Karpas-422 (cell line): ENCODE results near the gene GAK. TPM values are rescaled to one million over a fixed set of nuclear protein-coding genes. Genes with fewer than 3 reads are reported as not detected.

Experiments used
- DNase-seq: peaks from one replicate; pipeline ENCODE4 v3.0.0-alpha.2; 2015
- H2AFZ ChIP-seq: fragments of 200-600 bp; sonication (generic); 2 replicates; pipeline ENCODE4 v1.6.1; 2014; ENCODE audit warnings: antibody characterized with exemption, low read length, mixed read lengths
- H3K27ac ChIP-seq: fragments of 200-600 bp; sonication (generic); 2 replicates; pipeline ENCODE4 v1.5.1; 2014; ENCODE audit warnings: mild to moderate bottlenecking, low read length, moderate library complexity
- H3K27me3 ChIP-seq: fragments of 200-600 bp; sonication (generic); 2 replicates; pipeline ENCODE4 v1.6.1; 2014; ENCODE audit warnings: low read length, mixed read lengths
- H3K36me3 ChIP-seq: fragments of 200-600 bp; sonication (generic); 2 replicates; pipeline ENCODE4 v1.6.1; 2014; ENCODE audit warnings: low read length, mixed read lengths; ENCODE audit not compliant: insufficient read depth
- H3K4me1 ChIP-seq: fragments of 200-600 bp; sonication (generic); 2 replicates; pipeline ENCODE4 v1.6.1; 2014; ENCODE audit warnings: mild to moderate bottlenecking, low read length, mixed read lengths
- H3K4me2 ChIP-seq: fragments of 200-600 bp; sonication (generic); 2 replicates; pipeline ENCODE4 v1.6.1; 2014; ENCODE audit warnings: low read length, low read depth, mild to moderate bottlenecking; ENCODE audit not compliant: poor library complexity, severe bottlenecking
- H3K4me3 ChIP-seq: fragments of 200-600 bp; sonication (generic); 2 replicates; pipeline ENCODE4 v1.5.1; 2014; ENCODE audit warnings: mild to moderate bottlenecking, antibody characterized with exemption, low read length, mixed read lengths
- H3K79me2 ChIP-seq: fragments of 200-600 bp; sonication (generic); 2 replicates; pipeline ENCODE4 v1.6.1; 2014; ENCODE audit warnings: mild to moderate bottlenecking, low read length, mixed read lengths
- H3K9ac ChIP-seq: fragments of 200-600 bp; sonication (generic); 2 replicates; pipeline ENCODE4 v1.6.0; 2014; ENCODE audit warnings: low read length
- H3K9me2 ChIP-seq: fragments of 200-600 bp; sonication (generic), shearing (Covaris generic); replicated peaks from 2 replicates; pipeline ENCODE4 v1.6.0; 2014; ENCODE audit warnings: mild to moderate bottlenecking, low read length, moderate library complexity; ENCODE audit not compliant: insufficient read depth
- H3K9me3 ChIP-seq: fragments of 300-700, 200-600 bp; sonication (generic); 2 replicates; pipeline ENCODE4 v1.6.1; 2014; ENCODE audit warnings: low read length, mixed read lengths
- H4K20me1 ChIP-seq: fragments of 200-600 bp; sonication (generic); 2 replicates; pipeline ENCODE4 v1.6.1; 2014; ENCODE audit warnings: mild to moderate bottlenecking, antibody characterized with exemption, low read length, low read depth; ENCODE audit not compliant: insufficient read depth
- total RNA-seq: library from RNA; depleted of rRNA; stranded (reverse); fragments of >200 nt; shearing (Covaris generic); gene quantifications from 2 replicates; pipeline ENCODE4 v1.2.3, GENCODE V29; 2014; ENCODE audit warnings: low replicate concordance

Gene GAK
- total RNA-seq, 1 experiment from 2014 or later: 48.8 TPM

DNA sequence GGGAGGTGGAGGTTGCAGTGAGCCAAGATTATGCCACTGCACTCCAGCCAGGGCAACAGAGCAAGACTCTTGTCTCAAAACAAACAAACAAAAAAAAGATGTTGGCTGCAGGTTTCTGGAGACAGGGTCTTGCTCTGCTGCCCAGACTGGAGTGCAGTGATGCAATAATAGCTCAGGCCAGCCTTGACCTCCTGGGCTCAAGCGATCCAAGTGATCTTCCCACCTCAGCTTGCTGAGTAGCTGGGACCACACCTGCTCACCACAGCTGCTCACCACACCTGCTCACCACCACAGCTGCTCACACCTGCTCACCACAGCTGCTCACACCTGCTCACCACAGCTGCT, 76.3 kb downstream of the GAK start:
- H3K36me3 ChIP-seq: peaks cover 39% of the 10 kb centered on the region
- H3K4me3 ChIP-seq: no peak overlapping the region

DNA sequence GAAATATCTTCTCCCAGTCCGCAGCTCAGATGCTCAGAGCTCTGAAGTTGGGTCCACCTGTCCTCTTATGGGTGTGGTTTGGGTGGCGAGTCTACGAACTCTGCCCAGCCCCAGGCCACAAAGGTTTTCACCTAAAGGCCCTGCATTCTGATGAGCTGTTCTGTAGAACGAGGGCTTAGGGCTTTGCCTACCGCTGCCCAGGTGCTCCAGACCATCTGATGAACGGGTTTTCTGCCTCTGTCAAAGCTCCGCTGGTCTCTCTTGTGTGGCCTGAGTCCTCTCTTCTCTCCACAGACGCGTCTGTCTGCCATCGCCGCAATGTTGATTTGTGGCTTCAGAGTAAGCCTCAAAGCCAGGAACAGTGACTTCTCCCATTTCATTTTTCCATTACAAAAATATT, 77.8 kb downstream of the GAK start:
- Histone ChIP-seq H3K4me2 (no peak overlapping the region), H3K79me2 (no peaks in the 10 kb centered on the region), H3K36me3 (peaks cover 26% of the 10 kb centered on the region), H3K9me3 (peaks cover 5% of the 10 kb centered on the region; the same call in 1 of the 2 replicates), H4K20me1 (no peaks in the 10 kb centered on the region), H3K4me3 (no peak overlapping the region), H2AFZ (no peak overlapping the region), H3K9ac (no peak overlapping the region), H3K27ac (no peak overlapping the region), H3K4me1 (no peaks in the 10 kb centered on the region), H3K9me2 (no peaks in the 10 kb centered on the region), H3K27me3 (no peaks in the 10 kb centered on the region)
- no peak for DNase-seq

More for the DNA sequence above, 76.3 kb downstream of the GAK start:
- Histone ChIP-seq H3K4me1 (no peaks in the 10 kb centered on the region), H3K79me2 (no peaks in the 10 kb centered on the region), H3K9me3 (peaks cover 5% of the 10 kb centered on the region; the same call in 1 of the 2 replicates), H2AFZ (no peak overlapping the region), H3K27ac (no peak overlapping the region), H3K9ac (no peak overlapping the region), H3K9me2 (no peaks in the 10 kb centered on the region), H3K27me3 (no peaks in the 10 kb centered on the region), H4K20me1 (no peaks in the 10 kb centered on the region), H3K4me2 (no peak overlapping the region)
- no peak for DNase-seq

DNA sequence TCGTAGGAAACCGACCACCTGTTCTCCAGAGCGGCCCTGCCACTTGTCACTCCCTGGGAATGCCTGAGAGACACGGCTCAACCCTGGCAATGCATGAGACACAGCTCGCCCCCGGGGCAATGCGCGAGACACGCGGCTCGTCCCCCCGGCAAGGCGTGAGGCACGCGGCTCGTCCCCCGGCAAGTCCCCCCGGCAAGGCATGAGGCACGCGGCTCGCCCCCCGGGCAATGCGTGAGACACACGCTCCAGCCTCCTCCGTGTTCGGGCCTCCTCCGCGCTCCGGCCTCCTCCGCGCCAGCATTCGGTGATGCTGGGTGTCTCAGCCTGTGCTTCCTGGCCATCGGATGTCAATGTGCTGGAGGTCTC, 78.7 kb downstream of the GAK start:
- no peak overlapping the region for H2AFZ ChIP-seq
- no peak overlapping the region for H3K4me3 ChIP-seq
- H3K9me3 ChIP-seq: peaks cover 5% of the 10 kb centered on the region; the same call in 1 of the 2 replicates
- H3K9ac ChIP-seq: no peak overlapping the region
- no peaks in the 10 kb centered on the region for H3K4me1 ChIP-seq
- no peaks in the 10 kb centered on the region for H3K27me3 ChIP-seq
- H4K20me1 ChIP-seq: no peaks in the 10 kb centered on the region
- no peak overlapping the region for H3K4me2 ChIP-seq
- H3K36me3 ChIP-seq: peaks cover 16% of the 10 kb centered on the region
- no peak overlapping the region for H3K27ac ChIP-seq
- H3K79me2 ChIP-seq: no peaks in the 10 kb centered on the region
- DNase-seq: no peak
- no peaks in the 10 kb centered on the region for H3K9me2 ChIP-seq

DNA sequence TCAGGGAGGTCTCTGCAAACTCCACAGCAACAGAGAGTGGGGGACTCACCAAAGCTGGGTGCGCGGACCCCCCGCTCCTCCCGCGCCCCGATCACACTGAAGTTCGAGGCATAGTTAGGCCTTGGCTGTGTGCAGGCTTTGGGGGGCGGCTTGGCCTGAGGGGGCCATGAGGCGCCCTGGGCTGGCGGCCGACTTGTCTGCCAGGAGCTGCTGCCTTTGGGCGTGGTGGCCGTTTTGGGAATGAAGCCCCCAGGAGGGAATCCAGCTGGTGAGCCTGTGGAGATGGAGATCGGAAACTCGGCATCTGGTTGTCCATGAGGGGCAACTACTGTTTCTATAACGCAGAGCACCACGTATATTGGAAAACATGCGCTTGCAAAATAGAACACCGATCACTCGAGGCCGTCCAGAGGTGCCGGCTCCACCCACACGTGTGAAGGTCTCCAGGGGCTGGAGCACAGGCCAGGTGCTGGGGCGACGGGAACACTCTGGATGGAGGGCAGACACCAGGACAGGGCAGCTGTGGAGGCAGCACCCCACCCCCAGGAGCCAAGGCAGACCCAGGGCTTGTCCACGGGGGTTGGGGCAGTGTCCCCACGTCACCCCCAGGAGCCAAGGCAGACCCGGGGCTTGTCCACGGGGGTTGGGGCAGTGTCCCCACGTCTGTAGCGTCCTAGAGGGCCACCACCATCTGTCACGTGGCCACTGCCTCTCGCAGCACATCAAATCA, 80.2 kb downstream of the GAK start:
- Histone ChIP-seq H3K27me3 (no peaks in the 10 kb centered on the region), H3K9me3 (no peaks in the 10 kb centered on the region; the same call in 1 of the 2 replicates), H3K4me2 (no peak overlapping the region), H3K79me2 (no peaks in the 10 kb centered on the region), H3K9ac (no peak overlapping the region), H3K27ac (no peak overlapping the region), H4K20me1 (no peaks in the 10 kb centered on the region), H2AFZ (no peak overlapping the region), H3K4me3 (no peak overlapping the region), H3K4me1 (no peaks in the 10 kb centered on the region), H3K36me3 (peaks cover 8% of the 10 kb centered on the region; the same call in 1 of the 2 replicates), H3K9me2 (no peaks in the 10 kb centered on the region)
- no peak for DNase-seq

DNA sequence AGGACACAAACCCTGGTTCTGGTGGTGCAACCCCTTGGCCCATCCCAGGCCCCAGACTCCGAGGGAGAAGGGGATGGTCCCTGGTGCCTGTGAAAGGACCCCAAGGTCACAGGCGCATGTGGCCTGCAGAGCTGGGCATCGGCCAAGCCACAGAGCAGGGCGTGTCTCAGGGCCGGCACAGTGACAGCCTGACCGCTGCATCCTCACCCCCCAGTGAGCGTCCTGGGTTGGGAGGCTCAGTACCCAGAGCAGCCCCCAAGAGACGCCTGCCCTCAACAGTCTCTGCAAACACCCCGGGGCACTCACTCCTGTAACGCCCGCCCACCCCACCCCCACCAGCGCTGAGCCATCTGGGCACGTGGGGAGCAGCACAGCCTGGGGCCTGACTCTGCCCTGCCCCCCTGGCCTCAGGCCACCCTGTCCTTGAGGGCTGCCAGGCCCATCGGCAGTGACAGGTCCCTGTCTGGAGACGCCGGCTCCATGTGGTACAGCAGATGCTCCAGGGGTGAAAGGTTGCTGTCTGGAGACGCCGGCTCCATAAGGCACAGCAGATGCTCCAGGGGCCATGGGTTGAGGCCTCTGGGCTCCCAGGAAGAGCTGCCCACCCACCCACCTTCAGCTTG, 81.7 kb downstream of the GAK start:
- Histone ChIP-seq H4K20me1 (no peaks in the 10 kb centered on the region), H3K27ac (no peak overlapping the region), H2AFZ (no peak overlapping the region), H3K36me3 (peaks cover 11% of the 10 kb centered on the region; the same call in 1 of the 2 replicates), H3K9ac (no peak overlapping the region), H3K4me2 (no peak overlapping the region), H3K9me3 (no peaks in the 10 kb centered on the region), H3K4me3 (no peak overlapping the region), H3K4me1 (no peaks in the 10 kb centered on the region), H3K9me2 (no peaks in the 10 kb centered on the region), H3K79me2 (no peaks in the 10 kb centered on the region), H3K27me3 (no peaks in the 10 kb centered on the region)
- DNase-seq: no peak

DNA sequence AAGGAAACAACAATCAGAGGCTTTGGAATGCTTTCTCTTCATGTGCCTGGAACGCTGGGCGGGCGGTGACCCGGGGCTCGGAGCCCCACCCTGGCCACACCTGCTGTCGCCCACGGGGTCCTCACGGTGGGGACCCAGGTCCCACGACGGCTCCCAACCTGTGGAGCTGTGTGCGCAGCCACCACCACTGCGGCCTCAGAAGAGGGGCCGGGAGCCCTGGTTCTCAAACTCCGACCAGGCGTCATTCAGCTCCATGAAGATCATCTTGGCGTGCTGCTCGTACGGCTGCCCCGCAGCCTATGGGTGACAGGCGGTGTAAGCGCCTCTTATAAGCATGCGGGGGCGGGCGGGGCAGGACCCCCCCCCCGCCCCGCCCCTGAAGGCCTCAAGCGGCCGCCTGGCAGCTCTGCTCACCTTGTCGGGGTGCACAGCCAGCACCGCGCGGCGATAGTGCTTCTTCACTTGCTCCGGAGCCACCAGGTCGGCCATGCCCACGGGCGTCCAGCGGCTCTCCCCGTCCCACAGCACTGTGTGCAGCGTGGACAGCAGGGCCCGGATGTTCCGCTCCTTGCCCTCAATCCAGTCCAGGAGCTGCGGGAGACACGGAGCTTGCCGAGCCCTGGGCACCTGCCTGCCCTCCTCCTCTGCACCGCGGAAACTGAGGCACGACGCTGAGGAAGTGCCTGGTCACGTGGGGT, 82.5 kb downstream of the GAK start:
- Histone ChIP-seq H3K4me1 (no peaks in the 10 kb centered on the region), H3K79me2 (no peaks in the 10 kb centered on the region)

DNA sequence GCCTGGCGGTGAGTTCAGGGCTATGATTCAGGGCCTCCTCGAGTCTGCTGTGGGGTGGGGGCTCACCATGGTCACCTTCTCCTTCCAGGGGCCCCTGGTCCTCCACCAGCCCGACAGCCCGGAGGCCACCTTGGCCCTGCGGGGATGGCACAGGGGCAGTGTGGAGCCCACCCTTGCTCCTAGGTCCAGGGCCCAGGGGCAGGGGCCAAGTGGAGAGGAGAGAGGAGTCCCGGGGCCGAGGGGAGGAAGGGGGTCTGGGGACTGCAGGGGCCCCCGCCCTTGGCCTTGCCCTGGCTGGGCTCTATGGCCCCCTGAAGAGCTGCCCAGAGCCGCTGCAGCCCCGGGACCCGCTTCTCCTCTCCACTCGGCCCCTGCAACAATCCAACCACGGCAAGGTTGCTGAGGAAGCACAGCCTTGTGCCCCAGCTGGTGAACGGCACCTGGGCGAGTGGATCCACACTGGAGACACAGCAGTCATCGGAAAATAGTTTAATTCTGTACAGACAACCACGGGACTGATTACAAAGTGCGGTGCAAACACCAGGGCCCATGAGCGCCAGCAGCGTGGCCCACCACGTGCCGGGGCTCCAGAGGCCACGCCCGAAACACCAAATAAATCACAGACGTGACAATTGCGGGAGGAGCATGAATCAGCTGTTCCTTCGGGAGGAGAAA, 83.2 kb downstream of the GAK start:
- peaks cover 24% of the 10 kb centered on the region for H3K36me3 ChIP-seq
- no peaks in the 10 kb centered on the region for H3K27me3 ChIP-seq
- no peaks in the 10 kb centered on the region for H3K79me2 ChIP-seq
- H3K4me1 ChIP-seq: no peaks in the 10 kb centered on the region
- H3K9ac ChIP-seq: no peak overlapping the region
- no peak for DNase-seq
- no peak overlapping the region for H3K4me2 ChIP-seq
- H3K9me3 ChIP-seq: no peaks in the 10 kb centered on the region
- no peaks in the 10 kb centered on the region for H3K9me2 ChIP-seq
- H3K4me3 ChIP-seq: no peak overlapping the region
- no peak overlapping the region for H2AFZ ChIP-seq
- H4K20me1 ChIP-seq: no peaks in the 10 kb centered on the region
- H3K27ac ChIP-seq: no peak overlapping the region

More for the DNA sequence above, 82.5 kb downstream of the GAK start:
- H4K20me1 ChIP-seq: no peaks in the 10 kb centered on the region
- H2AFZ ChIP-seq: no peak overlapping the region
- H3K36me3 ChIP-seq: peaks cover 19% of the 10 kb centered on the region
- H3K27me3 ChIP-seq: no peaks in the 10 kb centered on the region
- H3K4me3 ChIP-seq: no peak overlapping the region
- H3K9me2 ChIP-seq: no peaks in the 10 kb centered on the region
- no peak for DNase-seq
- H3K27ac ChIP-seq: no peak overlapping the region
- H3K9ac ChIP-seq: no peak overlapping the region
- no peaks in the 10 kb centered on the region for H3K9me3 ChIP-seq
- H3K4me2 ChIP-seq: no peak overlapping the region

DNA sequence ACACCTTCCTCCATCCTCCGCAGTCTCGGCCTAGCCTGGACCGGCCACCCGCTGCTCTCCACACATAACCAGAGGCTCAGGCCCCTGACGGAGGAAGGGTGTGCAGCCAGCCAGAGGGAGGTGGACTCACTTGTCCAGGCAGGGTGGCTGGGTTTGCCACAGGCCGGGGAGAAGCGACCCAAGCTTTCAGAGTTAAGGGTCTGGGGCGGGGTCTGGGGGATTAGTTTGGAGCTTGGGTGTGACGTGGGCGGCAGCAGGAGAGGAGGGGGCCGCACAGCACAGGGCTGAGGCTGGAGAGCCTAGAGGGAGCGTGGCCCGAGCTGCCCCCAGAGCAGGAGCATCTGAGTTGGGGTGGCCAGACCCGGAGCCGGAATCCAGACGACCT, 83.8 kb downstream of the GAK start:
- Histone ChIP-seq H2AFZ (no peak overlapping the region), H3K4me2 (no peak overlapping the region), H3K4me1 (no peaks in the 10 kb centered on the region), H3K9ac (no peak overlapping the region), H3K79me2 (no peaks in the 10 kb centered on the region), H3K4me3 (no peak overlapping the region), H3K27ac (no peak overlapping the region), H3K9me2 (no peaks in the 10 kb centered on the region), H3K36me3 (peaks cover 24% of the 10 kb centered on the region), H4K20me1 (no peaks in the 10 kb centered on the region), H3K9me3 (no peaks in the 10 kb centered on the region), H3K27me3 (no peaks in the 10 kb centered on the region)
- DNase-seq: no peak
